Measurements from ENCODE around the gene LRMDA. TPM values are rescaled to one million over a fixed set of nuclear protein-coding genes. Genes with fewer than 3 reads are reported as not detected.

LRMDA gene
- total RNA-seq, 1 experiment from 2014 or later = 4.8 TPM

GRCh38 chr10:76175533-76176165 lies 744.2 kb downstream of the LRMDA start:
- H3K4me1 ChIP-seq (ENCODE audit: control insufficient read depth in 1 of 2, insufficient read depth in 2 of 2, low read length in 2 of 2) = no peaks in the 10 kb centered on the region
- DNase-seq (ENCODE audit: low read depth, low spot score) = no peak
- BruUV-seq (replicated peaks) = no TSS peak
- ChIA-PET POLR2A (no interaction called here), CTCF (no interaction called here), RAD21 (ENCODE audit: low non-redundant PET in 1 of 2, low total read pairs in 2 of 2, uncharacterized antibody in 2 of 2, unreplicated experiment in 2 of 2) (no interaction called here)
- no peak for ATAC-seq
- no peak overlapping the region for H3K4me3 ChIP-seq (replicated peaks in 1 of 2; ENCODE audit: low read depth in 1 of 2, low read length in 2 of 2)
- no peaks in the 10 kb centered on the region for H3K9me2 ChIP-seq (ENCODE audit: insufficient read depth)
- H4K20me1 ChIP-seq (ENCODE audit: insufficient read depth) = no peaks in the 10 kb centered on the region
- H3K9me3 ChIP-seq (ENCODE audit: control insufficient read depth in 1 of 2, insufficient read depth in 1 of 2, low read depth in 1 of 2, low read length in 2 of 2) = no peaks in the 10 kb centered on the region
- no peaks in the 10 kb centered on the region for H3K36me3 ChIP-seq (ENCODE audit: control insufficient read depth in 1 of 2, insufficient read depth in 2 of 2, low read length in 2 of 2)
- TF ChIP-seq SRF (IDR thresholded peaks at IDR 0.05; ENCODE audit: low read depth) (no peak), TCF7L2 (IDR thresholded peaks at IDR 0.05; ENCODE audit: borderline replicate concordance, extremely low read depth, insufficient read depth, insufficient read length) (no peak), RAD21 (IDR thresholded peaks at IDR 0.05; ENCODE audit: low read depth) (no peak), SP1 (IDR thresholded peaks at IDR 0.05; ENCODE audit: low read depth) (no peak), CBX3 (IDR thresholded peaks at IDR 0.05; ENCODE audit: low read depth) (no peak), YY1 (IDR thresholded peaks at IDR 0.05; ENCODE audit: extremely low read depth, insufficient replicate concordance, low read depth, low read length) (no peak), ELF1 (IDR thresholded peaks at IDR 0.05; ENCODE audit: borderline replicate concordance, low read depth) (no peak), MAX (IDR thresholded peaks at IDR 0.05) (no peak), ZNF274 (IDR thresholded peaks at IDR 0.05; ENCODE audit: low read depth, low read length) (no peak), POLR2AphosphoS5 (IDR thresholded peaks at IDR 0.05; ENCODE audit: low read depth, low read length) (no peak), ZFX (IDR thresholded peaks at IDR 0.05) (no peak), REST (IDR thresholded peaks at IDR 0.05; ENCODE audit: low read depth) (no peak), EZH2 (IDR thresholded peaks at IDR 0.05) (no peak), SIN3A (IDR thresholded peaks at IDR 0.05; ENCODE audit: low read depth) (no peak)
- TF ChIP-seq, protein P1, sequence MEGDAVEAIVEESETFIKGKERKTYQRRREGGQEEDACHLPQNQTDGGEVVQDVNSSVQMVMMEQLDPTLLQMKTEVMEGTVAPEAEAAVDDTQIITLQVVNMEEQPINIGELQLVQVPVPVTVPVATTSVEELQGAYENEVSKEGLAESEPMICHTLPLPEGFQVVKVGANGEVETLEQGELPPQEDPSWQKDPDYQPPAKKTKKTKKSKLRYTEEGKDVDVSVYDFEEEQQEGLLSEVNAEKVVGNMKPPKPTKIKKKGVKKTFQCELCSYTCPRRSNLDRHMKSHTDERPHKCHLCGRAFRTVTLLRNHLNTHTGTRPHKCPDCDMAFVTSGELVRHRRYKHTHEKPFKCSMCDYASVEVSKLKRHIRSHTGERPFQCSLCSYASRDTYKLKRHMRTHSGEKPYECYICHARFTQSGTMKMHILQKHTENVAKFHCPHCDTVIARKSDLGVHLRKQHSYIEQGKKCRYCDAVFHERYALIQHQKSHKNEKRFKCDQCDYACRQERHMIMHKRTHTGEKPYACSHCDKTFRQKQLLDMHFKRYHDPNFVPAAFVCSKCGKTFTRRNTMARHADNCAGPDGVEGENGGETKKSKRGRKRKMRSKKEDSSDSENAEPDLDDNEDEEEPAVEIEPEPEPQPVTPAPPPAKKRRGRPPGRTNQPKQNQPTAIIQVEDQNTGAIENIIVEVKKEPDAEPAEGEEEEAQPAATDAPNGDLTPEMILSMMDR (IDR thresholded peaks at IDR 0.05 in 2 of 3, conservative IDR thresholded peaks at IDR 0.05 in 1 of 3; ENCODE audit: borderline replicate concordance in 1 of 3, insufficient read depth in 1 of 3, low read depth in 2 of 3, low read length in 2 of 3) = no peak
- TF ChIP-seq, protein P2, sequence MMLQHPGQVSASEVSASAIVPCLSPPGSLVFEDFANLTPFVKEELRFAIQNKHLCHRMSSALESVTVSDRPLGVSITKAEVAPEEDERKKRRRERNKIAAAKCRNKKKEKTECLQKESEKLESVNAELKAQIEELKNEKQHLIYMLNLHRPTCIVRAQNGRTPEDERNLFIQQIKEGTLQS (IDR thresholded peaks at IDR 0.05) = no peak
- no peak overlapping the region for H3K27ac ChIP-seq (ENCODE audit: low read depth, low read length)
- H3K27me3 ChIP-seq (ENCODE audit: insufficient read depth, low read length) = peaks cover 6% of the 10 kb centered on the region; the same call in 1 of the 2 replicates
- H2AFZ ChIP-seq (ENCODE audit: low read depth, low read length, poor library complexity, severe bottlenecking) = no peak overlapping the region
- no peaks in the 10 kb centered on the region for H3K79me2 ChIP-seq (ENCODE audit: insufficient read depth, low read length)
- H3K4me2 ChIP-seq (ENCODE audit: low read length) = no peak overlapping the region
- H3K9ac ChIP-seq (ENCODE audit: low read length) = no peak overlapping the region
- intact Hi-C loops (cut with micrococcal nuclease) = no loop called here

Data from HCT116 (cell line).